Thyroid gland (tissue), 4 donors: ENCODE results near the gene STXBP4. TPM values are rescaled to one million over a fixed set of nuclear protein-coding genes. Genes with fewer than 3 reads are reported as not detected.

Experiments
- DNase-seq, 2 donors: peaks; one replicate each; pipeline ENCODE4 v3.0.0-alpha.2; 2019
- H3K27ac ChIP-seq, 3 donors: fragments of 200-600 bp; sonication (generic); 1 replicate in 2 of 3; 2 replicates in 1 of 3; pipeline ENCODE4 v1.5.1; 2016 to 2019; ENCODE audit warnings: mild to moderate bottlenecking in 1 of 3, moderate library complexity in 1 of 3
- H3K27me3 ChIP-seq: fragments of 200-600 bp; sonication (generic); one replicate; pipeline ENCODE4 v1.5.1; 2019
- H3K36me3 ChIP-seq, 2 donors: fragments of 200-600 bp; sonication (generic); one replicate each; pipeline ENCODE4 v1.5.1; 2016 to 2019
- H3K4me1 ChIP-seq, 2 donors: fragments of 200-600 bp; sonication (generic); one replicate each; pipeline ENCODE4 v1.5.1; 2017 to 2019
- H3K4me3 ChIP-seq, 3 donors: fragments of 200-600 bp; sonication (generic); replicated peaks in 1 of 3; 1 replicate in 2 of 3; 2 replicates in 1 of 3; pipeline ENCODE4 v1.5.1; 2016; ENCODE audit warnings: mild to moderate bottlenecking in 1 of 3
- H3K9me3 ChIP-seq: fragments of 200-600 bp; sonication (generic); one replicate; pipeline ENCODE4 v1.5.1; 2017
- POLR2A ChIP-seq, 2 donors: fragments of 450-650 bp; IDR thresholded peaks; one replicate each; pipeline ENCODE4 v1.6.1; 2017; ENCODE audit warnings: antibody characterized with exemption in 2 of 2, mild to moderate bottlenecking in 2 of 2, moderate library complexity in 1 of 2
- WGBS, 2 donors: methylation state at CpG; one replicate each; pipeline ENCODE4 v1.1.5; 2017; 5-methylcytosine and 5-hydroxymethylcytosine counted together
- intact Hi-C: fragments of 100-400 bp; cut with DNase I; formaldehyde crosslinking; loops from one replicate; pipeline ENCODE4 v1.15.1; 2023
- total RNA-seq, 4 donors: library from RNA; depleted of rRNA; stranded (reverse); fragments of >200 nt; gene quantifications; one replicate each; pipeline ENCODE4 v1.2.3, GENCODE V29; 2016
- TF ChIP-seq, protein P1 (sequence below), 6 experiments: fragments of 200-600 bp in 3 of 6; fragments of 450-650 bp in 3 of 6; sonication (generic) in 3 of 6; IDR thresholded peaks; one replicate each; pipeline ENCODE4 v1.5.1; 2016 to 2019; ENCODE audit warnings: antibody characterized with exemption in 6 of 6, mild to moderate bottlenecking in 2 of 6, inconsistent platforms in 1 of 6, moderate library complexity in 1 of 6

Gene STXBP4
- total RNA-seq, 4 donors from 2014 or later = 30.4 to 57.0 (median 52.8) TPM

GRCh38 chr17:55116440-55116914 is 147.9 kb downstream of the STXBP4 start:
- no peaks in the 10 kb centered on the region for H3K9me3 ChIP-seq
- H3K27ac ChIP-seq = no peak overlapping the region
- TF ChIP-seq, protein P1, sequence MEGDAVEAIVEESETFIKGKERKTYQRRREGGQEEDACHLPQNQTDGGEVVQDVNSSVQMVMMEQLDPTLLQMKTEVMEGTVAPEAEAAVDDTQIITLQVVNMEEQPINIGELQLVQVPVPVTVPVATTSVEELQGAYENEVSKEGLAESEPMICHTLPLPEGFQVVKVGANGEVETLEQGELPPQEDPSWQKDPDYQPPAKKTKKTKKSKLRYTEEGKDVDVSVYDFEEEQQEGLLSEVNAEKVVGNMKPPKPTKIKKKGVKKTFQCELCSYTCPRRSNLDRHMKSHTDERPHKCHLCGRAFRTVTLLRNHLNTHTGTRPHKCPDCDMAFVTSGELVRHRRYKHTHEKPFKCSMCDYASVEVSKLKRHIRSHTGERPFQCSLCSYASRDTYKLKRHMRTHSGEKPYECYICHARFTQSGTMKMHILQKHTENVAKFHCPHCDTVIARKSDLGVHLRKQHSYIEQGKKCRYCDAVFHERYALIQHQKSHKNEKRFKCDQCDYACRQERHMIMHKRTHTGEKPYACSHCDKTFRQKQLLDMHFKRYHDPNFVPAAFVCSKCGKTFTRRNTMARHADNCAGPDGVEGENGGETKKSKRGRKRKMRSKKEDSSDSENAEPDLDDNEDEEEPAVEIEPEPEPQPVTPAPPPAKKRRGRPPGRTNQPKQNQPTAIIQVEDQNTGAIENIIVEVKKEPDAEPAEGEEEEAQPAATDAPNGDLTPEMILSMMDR (IDR thresholded peaks at IDR 0.05) = no peak
- TF ChIP-seq POLR2A (IDR thresholded peaks at IDR 0.05) = no peak
- 28 to 33% methylated on average over 2 of the region's 2 CpGs for WGBS, 2 donors
- no peak overlapping the region for H3K4me3 ChIP-seq
- no peak for DNase-seq
- H3K36me3 ChIP-seq = no peaks in the 10 kb centered on the region
- H3K27me3 ChIP-seq = no peaks in the 10 kb centered on the region
- H3K4me1 ChIP-seq = peaks cover 24 to 30% of the 10 kb centered on the region in 2 donors
- intact Hi-C loops = no loop called here

- Histone ChIP-seq H3K36me3 (no peaks in the 10 kb centered on the region), H3K4me1 (peaks cover 31 to 37% of the 10 kb centered on the region in 2 donors), H3K9me3 (no peaks in the 10 kb centered on the region), H3K4me3 (no peak overlapping the region), H3K27ac (no peak overlapping the region), H3K27me3 (no peaks in the 10 kb centered on the region)
- DNase-seq = no peak
- WGBS, 2 donors = 52 to 54% methylated on average over 3 of the region's 3 CpGs
- TF ChIP-seq, protein P1 (IDR thresholded peaks at IDR 0.05) = no peak
- no peak for TF ChIP-seq POLR2A (IDR thresholded peaks at IDR 0.05)
- intact Hi-C loops = no loop called here
These were observed 148.6 kb downstream of the STXBP4 start for GRCh38 chr17:55117164-55117563.

- H3K4me3 ChIP-seq = no peak overlapping the region
- TF ChIP-seq, protein P1 (IDR thresholded peaks at IDR 0.05) = no peak
- TF ChIP-seq POLR2A (IDR thresholded peaks at IDR 0.05) = no peak
- H3K27ac ChIP-seq = peak overlapping the region; percentile 59 to 71 (median 66)
- no peaks in the 10 kb centered on the region for H3K27me3 ChIP-seq
- DNase-seq = peak; percentile 67 to 73
- intact Hi-C loops = no loop called here
- peaks cover 34 to 38% of the 10 kb centered on the region in 2 donors for H3K4me1 ChIP-seq
- H3K36me3 ChIP-seq = no peaks in the 10 kb centered on the region
- no peaks in the 10 kb centered on the region for H3K9me3 ChIP-seq
These were observed 152.1 kb downstream of the STXBP4 start for GRCh38 chr17:55120651-55121050.

DNA sequence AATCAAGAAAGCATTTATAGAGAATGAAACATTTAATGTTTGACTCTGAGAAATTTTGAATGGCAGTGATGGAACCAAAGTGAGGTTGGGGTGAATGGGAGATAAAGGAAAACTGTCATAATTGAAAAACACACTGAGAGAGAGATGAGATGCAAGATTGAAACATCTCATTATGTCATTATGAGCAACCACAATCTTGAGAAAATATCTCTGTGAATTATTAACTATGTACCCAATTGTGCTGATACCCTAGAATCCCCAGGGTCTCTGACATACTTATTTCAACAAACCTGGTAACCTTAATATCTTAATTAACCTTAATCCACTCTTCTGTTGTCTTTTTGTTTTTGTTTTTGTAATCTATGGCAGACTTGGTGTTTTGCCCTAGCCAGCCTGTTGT is 152.7 kb downstream of the STXBP4 start:
- Histone ChIP-seq H3K27ac (peak overlapping the region; percentile 59 to 71 (median 66)), H3K27me3 (no peaks in the 10 kb centered on the region), H3K4me3 (no peak overlapping the region), H3K4me1 (peaks cover 34 to 38% of the 10 kb centered on the region in 2 donors), H3K9me3 (no peaks in the 10 kb centered on the region), H3K36me3 (no peaks in the 10 kb centered on the region)
- no peak for DNase-seq
- no peak for TF ChIP-seq POLR2A (IDR thresholded peaks at IDR 0.05)
- TF ChIP-seq, protein P1 (IDR thresholded peaks at IDR 0.05) = no peak
- intact Hi-C loops = no loop called here

- WGBS, 2 donors = 92 to 95% methylated on average over 2 of the region's 2 CpGs
- TF ChIP-seq, protein P1 (IDR thresholded peaks at IDR 0.05) = no peak
- TF ChIP-seq POLR2A (IDR thresholded peaks at IDR 0.05) = no peak
- no peaks in the 10 kb centered on the region for H3K36me3 ChIP-seq
- peak overlapping the region; percentile 59 to 71 (median 66) for H3K27ac ChIP-seq
- DNase-seq = no peak
- no peaks in the 10 kb centered on the region for H3K27me3 ChIP-seq
- no peaks in the 10 kb centered on the region for H3K9me3 ChIP-seq
- no peak overlapping the region for H3K4me3 ChIP-seq
- peaks cover 28 to 31% of the 10 kb centered on the region in 2 donors for H3K4me1 ChIP-seq
- intact Hi-C loops = no loop called here
These were observed 153.5 kb downstream of the STXBP4 start for GRCh38 chr17:55122114-55122513.
